CD4-positive, alpha-beta T cell (primary cell): Measurements from ENCODE around the gene NPW. TPM values are rescaled to one million over a fixed set of nuclear protein-coding genes. Genes with fewer than 3 reads are reported as not detected.

Experiments used
- ATAC-seq: fragments of 200-7000 bp; cut with Tn5 transposase; one replicate; pipeline ENCODE4 v1.10.0; 2022; ENCODE audit warnings: mild to moderate bottlenecking; ENCODE audit not compliant: poor library complexity
- CTCF ChIA-PET: fragments of 350-600 bp; sonication (Branson Sonifier 250); formaldehyde crosslinking; loops from one replicate; lab custom pipeline; 2021; ENCODE audit warnings: antibody characterized with exemption, inconsistent platforms; lab: Charles Lee
- POLR2A ChIA-PET: fragments of 350-600 bp; sonication (Branson Sonifier 250); formaldehyde crosslinking; loops from one replicate; lab custom pipeline; 2021; ENCODE audit warnings: antibody characterized with exemption, inconsistent platforms; lab: Charles Lee
- DNase-seq, 14 experiments: peaks; one replicate each; pipeline ENCODE4 v3.0.0-alpha.2; 2013 to 2020; ENCODE audit warnings: mixed read lengths in 2 of 14
- H3K27ac ChIP-seq, 2 donors: one replicate each; pipeline versions ENCODE4 v1.5.1 to v1.7.0; 2013; ENCODE audit warnings: low read length in 2 of 2, low read depth in 1 of 2, mild to moderate bottlenecking in 1 of 2
- H3K27me3 ChIP-seq, 2 experiments: 1 replicate in 1 of 2; 2 replicates in 1 of 2; pipeline versions ENCODE4 v1.6.1 to v1.7.0; 2013; ENCODE audit warnings: low read length in 2 of 2, control low read depth in 1 of 2, mild to moderate bottlenecking in 1 of 2, moderate library complexity in 1 of 2; ENCODE audit not compliant: insufficient read depth in 2 of 2, control insufficient read depth in 1 of 2
- H3K36me3 ChIP-seq: one replicate; pipeline ENCODE4 v1.6.1; 2013; ENCODE audit warnings: low read length, control low read depth; ENCODE audit not compliant: insufficient read depth
- H3K4me1 ChIP-seq: one replicate; pipeline ENCODE4 v1.6.1; 2013; ENCODE audit warnings: low read length, control low read depth; ENCODE audit not compliant: insufficient read depth
- H3K4me3 ChIP-seq: one replicate; pipeline ENCODE4 v1.5.1; 2013; ENCODE audit warnings: mild to moderate bottlenecking, low read length, moderate library complexity
- H3K9me3 ChIP-seq, 2 experiments: 1 replicate in 1 of 2; 2 replicates in 1 of 2; pipeline versions ENCODE4 v1.6.1 to v1.7.0; 2013; ENCODE audit warnings: low read length in 2 of 2, mild to moderate bottlenecking in 2 of 2, control low read depth in 1 of 2, moderate library complexity in 1 of 2; ENCODE audit not compliant: control insufficient read depth in 1 of 2, insufficient read depth in 1 of 2
- H3K27ac Mint-ChIP-seq: one replicate; pipeline ENCODE4 v1.8.0; 2020; ENCODE audit warnings: mixed read lengths
- H3K27me3 Mint-ChIP-seq: one replicate; pipeline ENCODE4 v1.8.0; 2021; ENCODE audit warnings: mixed read lengths
- H3K36me3 Mint-ChIP-seq: one replicate; pipeline ENCODE4 v1.8.0; 2021; ENCODE audit warnings: low read depth, mixed read lengths
- H3K4me1 Mint-ChIP-seq: one replicate; pipeline ENCODE4 v1.8.0; 2021; ENCODE audit warnings: low read depth, mixed read lengths
- H3K4me3 Mint-ChIP-seq: one replicate; pipeline ENCODE4 v1.8.0; 2020; ENCODE audit warnings: mild to moderate bottlenecking, mixed read lengths
- H3K9me3 Mint-ChIP-seq: one replicate; pipeline ENCODE4 v1.8.0; 2020; ENCODE audit warnings: mixed read lengths
- intact Hi-C, 2 experiments: fragments of 100-400 bp; cut with DNase I in 1 of 2; cut with micrococcal nuclease in 1 of 2; formaldehyde crosslinking; loops; one replicate each; pipeline versions ENCODE4 v1.15.1 to v1.9.0; 2023 to 2025; cut with DNase I, micrococcal nuclease
- total RNA-seq, 174 experiments: library from RNA in 2 of 174; stranded (reverse) in 2 of 174; gene quantifications; one replicate each; pipeline ENCODE4 v1.2.3 and lab custom pipeline; 2021 to 2026
- TF ChIP-seq, protein P1 (sequence below): fragments of 200-600 bp; IDR thresholded peaks from one replicate; pipeline ENCODE4 v1.8.0; 2022; ENCODE audit warnings: antibody characterized with exemption, mild to moderate bottlenecking

Gene NPW
- total RNA-seq, 2 experiments from 2014 or later: 0.80 TPM; not detected in 1

- Histone ChIP-seq H3K36me3 (peaks cover 65% of the 10 kb centered on the region), H3K4me1 (no peaks in the 10 kb centered on the region), H3K4me3 (no peak overlapping the region), H3K9me3 (no peaks in the 10 kb centered on the region), H3K27ac (no peak overlapping the region), H3K27me3 (no peaks in the 10 kb centered on the region)
- no peaks in the 10 kb centered on the region for H3K4me1 Mint-ChIP-seq
- ATAC-seq: no peak
- no peak for DNase-seq
- no peak overlapping the region for H3K27ac Mint-ChIP-seq
- intact Hi-C loops: no loop called here
- no peaks in the 10 kb centered on the region for H3K27me3 Mint-ChIP-seq
- H3K4me3 Mint-ChIP-seq: no peak overlapping the region
- TF ChIP-seq, protein P1, sequence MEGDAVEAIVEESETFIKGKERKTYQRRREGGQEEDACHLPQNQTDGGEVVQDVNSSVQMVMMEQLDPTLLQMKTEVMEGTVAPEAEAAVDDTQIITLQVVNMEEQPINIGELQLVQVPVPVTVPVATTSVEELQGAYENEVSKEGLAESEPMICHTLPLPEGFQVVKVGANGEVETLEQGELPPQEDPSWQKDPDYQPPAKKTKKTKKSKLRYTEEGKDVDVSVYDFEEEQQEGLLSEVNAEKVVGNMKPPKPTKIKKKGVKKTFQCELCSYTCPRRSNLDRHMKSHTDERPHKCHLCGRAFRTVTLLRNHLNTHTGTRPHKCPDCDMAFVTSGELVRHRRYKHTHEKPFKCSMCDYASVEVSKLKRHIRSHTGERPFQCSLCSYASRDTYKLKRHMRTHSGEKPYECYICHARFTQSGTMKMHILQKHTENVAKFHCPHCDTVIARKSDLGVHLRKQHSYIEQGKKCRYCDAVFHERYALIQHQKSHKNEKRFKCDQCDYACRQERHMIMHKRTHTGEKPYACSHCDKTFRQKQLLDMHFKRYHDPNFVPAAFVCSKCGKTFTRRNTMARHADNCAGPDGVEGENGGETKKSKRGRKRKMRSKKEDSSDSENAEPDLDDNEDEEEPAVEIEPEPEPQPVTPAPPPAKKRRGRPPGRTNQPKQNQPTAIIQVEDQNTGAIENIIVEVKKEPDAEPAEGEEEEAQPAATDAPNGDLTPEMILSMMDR: no peak
- ChIA-PET CTCF (no interaction called here), POLR2A (no interaction called here)
- H3K36me3 Mint-ChIP-seq: peaks cover 28% of the 10 kb centered on the region
- H3K9me3 Mint-ChIP-seq: no peaks in the 10 kb centered on the region
Observed at GRCh38 chr16:2061023-2061422, 41.4 kb downstream of the NPW start.

- H3K4me3 ChIP-seq: no peak overlapping the region
- no peaks in the 10 kb centered on the region for H3K9me3 Mint-ChIP-seq
- no peak overlapping the region for H3K27ac ChIP-seq
- H3K36me3 Mint-ChIP-seq: peaks cover 30% of the 10 kb centered on the region
- no peaks in the 10 kb centered on the region for H3K27me3 ChIP-seq
- H3K9me3 ChIP-seq: no peaks in the 10 kb centered on the region
- no peaks in the 10 kb centered on the region for H3K4me1 Mint-ChIP-seq
- intact Hi-C loops: no loop called here
- TF ChIP-seq, protein P1: no peak
- H3K36me3 ChIP-seq: peaks cover 65% of the 10 kb centered on the region
- ATAC-seq (no peak), DNase-seq (no peak)
- no peak overlapping the region for H3K27ac Mint-ChIP-seq
- H3K4me1 ChIP-seq: no peaks in the 10 kb centered on the region
- ChIA-PET CTCF (no interaction called here), POLR2A (no interaction called here)
- H3K4me3 Mint-ChIP-seq: no peak overlapping the region
- no peaks in the 10 kb centered on the region for H3K27me3 Mint-ChIP-seq
Observed at GRCh38 chr16:2061526-2061925, 41.9 kb downstream of the NPW start.

- H3K27ac ChIP-seq: no peak overlapping the region
- TF ChIP-seq, protein P1: no peak
- H3K9me3 Mint-ChIP-seq: no peaks in the 10 kb centered on the region
- H3K36me3 Mint-ChIP-seq: peaks cover 30% of the 10 kb centered on the region
- H3K36me3 ChIP-seq: peaks cover 61% of the 10 kb centered on the region
- no peak for DNase-seq
- H3K4me3 Mint-ChIP-seq: no peak overlapping the region
- intact Hi-C loops: no loop called here
- no peaks in the 10 kb centered on the region for H3K27me3 ChIP-seq
- no peaks in the 10 kb centered on the region for H3K4me1 ChIP-seq
- no peak overlapping the region for H3K4me3 ChIP-seq
- H3K27me3 Mint-ChIP-seq: no peaks in the 10 kb centered on the region
- no peak overlapping the region for H3K27ac Mint-ChIP-seq
- no peak for ATAC-seq
- H3K4me1 Mint-ChIP-seq: no peaks in the 10 kb centered on the region
- ChIA-PET CTCF (no interaction called here), POLR2A (no interaction called here)
- H3K9me3 ChIP-seq: no peaks in the 10 kb centered on the region
Observed at GRCh38 chr16:2062801-2063200, 43.2 kb downstream of the NPW start.
